ENCODE results near the gene ASB1.

Gene ASB1

DNA sequence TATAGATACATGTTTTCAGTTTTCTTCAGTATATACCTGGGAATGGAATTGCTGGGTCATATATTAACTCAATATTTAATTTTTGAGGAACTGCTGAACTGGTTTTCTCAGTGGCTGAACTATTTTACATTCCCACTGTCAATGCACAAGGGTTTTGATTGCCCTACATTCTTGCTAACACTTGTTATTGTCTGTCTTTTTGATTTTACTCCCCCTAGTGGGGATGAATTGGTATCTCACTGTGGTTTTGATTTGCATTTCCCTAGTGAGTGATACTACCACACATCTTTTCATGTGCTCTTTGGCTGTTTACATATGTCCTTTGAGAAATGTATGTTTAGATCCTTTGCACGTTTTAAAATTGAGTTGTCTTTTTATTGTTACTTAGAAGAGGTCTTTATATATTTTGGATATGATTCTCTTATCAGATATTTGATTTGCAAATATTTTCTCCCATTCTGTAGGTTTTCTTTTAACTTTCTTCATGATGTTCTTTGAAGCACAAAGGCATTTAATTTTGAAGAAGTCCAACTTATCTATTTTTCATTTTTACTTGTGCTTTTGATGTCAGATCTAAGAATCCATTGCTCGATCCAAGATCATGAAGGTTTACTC lies 36.2 kb downstream of the ASB1 start:
- TF ChIP-seq TAF1 (IDR thresholded peaks at IDR 0.05; ENCODE audit: borderline replicate concordance, insufficient read depth, low read length): no peak
- no peak for TF ChIP-seq POLR2AphosphoS5 (IDR thresholded peaks at IDR 0.05; ENCODE audit: low read depth, low read length)
- TF ChIP-seq, protein P1, sequence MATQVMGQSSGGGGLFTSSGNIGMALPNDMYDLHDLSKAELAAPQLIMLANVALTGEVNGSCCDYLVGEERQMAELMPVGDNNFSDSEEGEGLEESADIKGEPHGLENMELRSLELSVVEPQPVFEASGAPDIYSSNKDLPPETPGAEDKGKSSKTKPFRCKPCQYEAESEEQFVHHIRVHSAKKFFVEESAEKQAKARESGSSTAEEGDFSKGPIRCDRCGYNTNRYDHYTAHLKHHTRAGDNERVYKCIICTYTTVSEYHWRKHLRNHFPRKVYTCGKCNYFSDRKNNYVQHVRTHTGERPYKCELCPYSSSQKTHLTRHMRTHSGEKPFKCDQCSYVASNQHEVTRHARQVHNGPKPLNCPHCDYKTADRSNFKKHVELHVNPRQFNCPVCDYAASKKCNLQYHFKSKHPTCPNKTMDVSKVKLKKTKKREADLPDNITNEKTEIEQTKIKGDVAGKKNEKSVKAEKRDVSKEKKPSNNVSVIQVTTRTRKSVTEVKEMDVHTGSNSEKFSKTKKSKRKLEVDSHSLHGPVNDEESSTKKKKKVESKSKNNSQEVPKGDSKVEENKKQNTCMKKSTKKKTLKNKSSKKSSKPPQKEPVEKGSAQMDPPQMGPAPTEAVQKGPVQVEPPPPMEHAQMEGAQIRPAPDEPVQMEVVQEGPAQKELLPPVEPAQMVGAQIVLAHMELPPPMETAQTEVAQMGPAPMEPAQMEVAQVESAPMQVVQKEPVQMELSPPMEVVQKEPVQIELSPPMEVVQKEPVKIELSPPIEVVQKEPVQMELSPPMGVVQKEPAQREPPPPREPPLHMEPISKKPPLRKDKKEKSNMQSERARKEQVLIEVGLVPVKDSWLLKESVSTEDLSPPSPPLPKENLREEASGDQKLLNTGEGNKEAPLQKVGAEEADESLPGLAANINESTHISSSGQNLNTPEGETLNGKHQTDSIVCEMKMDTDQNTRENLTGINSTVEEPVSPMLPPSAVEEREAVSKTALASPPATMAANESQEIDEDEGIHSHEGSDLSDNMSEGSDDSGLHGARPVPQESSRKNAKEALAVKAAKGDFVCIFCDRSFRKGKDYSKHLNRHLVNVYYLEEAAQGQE (IDR thresholded peaks at IDR 0.05; ENCODE audit: insufficient read depth in 1 of 2, low read depth in 2 of 2, low read length in 2 of 2): no peak

DNA sequence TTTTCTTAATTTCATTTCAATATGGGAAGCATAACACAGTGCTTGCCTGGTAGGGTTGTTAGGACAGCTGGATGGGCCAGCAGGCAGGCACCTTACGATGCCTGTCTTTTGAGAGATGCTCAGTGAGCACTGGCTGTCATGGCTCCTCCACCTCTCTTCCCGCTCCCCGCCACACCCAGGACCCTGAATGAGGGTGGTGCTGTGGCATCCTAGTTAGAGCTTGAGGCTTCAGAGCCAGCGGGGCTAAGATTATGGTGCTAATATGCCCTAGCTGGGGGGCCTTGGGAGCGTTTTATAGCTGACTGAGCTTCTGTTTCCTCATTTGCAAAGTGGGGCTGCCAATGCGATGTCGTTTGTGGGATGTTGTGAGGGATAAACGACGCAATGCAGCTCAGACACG lies 37.7 kb downstream of the ASB1 start:
- TF ChIP-seq, protein P1 (IDR thresholded peaks at IDR 0.05; ENCODE audit: insufficient read depth in 1 of 2, low read depth in 2 of 2, low read length in 2 of 2): no peak
- TF ChIP-seq TAF1 (IDR thresholded peaks at IDR 0.05; ENCODE audit: borderline replicate concordance, insufficient read depth, low read length) (no peak), FOXP2 (optimal IDR thresholded peaks at IDR 0.05; ENCODE audit: borderline replicate concordance, extremely low read depth, extremely low read length, insufficient read depth) (no peak), POLR2AphosphoS5 (IDR thresholded peaks at IDR 0.05; ENCODE audit: low read depth, low read length) (no peak), SIN3A (IDR thresholded peaks at IDR 0.05; ENCODE audit: borderline replicate concordance, insufficient read depth, low read length) (no peak)

DNA sequence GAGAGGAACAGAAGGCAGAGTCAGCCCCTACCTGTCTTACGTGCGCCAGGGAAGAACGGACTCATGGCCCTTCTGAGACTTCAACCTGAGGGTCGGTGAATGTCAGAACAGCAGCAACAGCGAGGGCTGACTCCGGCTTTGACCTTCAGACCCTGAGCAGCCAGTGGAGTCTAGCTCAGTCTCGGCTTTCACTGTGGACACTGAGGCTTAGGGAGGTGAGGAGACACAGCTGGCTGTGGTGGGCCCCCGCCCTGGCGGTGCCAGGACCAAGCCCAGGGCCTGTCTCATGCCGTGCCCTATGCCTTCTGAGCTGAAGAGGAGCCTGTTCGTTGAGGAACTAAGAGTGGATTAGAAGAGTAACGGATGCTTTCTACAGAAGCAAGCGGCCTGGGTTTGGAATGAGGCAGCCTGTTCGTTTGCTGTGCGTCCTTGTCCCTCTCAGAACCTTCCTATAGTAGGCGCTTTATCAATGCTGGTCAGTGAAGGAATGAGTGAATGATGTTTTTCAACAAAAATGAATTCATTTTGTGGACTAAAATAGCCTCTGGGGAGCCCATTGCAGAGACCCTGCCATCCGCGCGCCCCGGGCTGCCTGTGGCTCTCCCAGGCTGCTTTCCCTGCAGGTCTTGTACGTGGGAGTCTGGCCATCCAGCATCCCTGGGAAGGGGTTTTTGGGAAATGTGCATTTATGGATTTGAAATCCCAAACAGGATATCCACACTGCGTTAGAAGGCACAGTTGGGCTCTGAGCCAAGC lies 38.9 kb downstream of the ASB1 start:
- no peak for TF ChIP-seq SIN3A (IDR thresholded peaks at IDR 0.05; ENCODE audit: borderline replicate concordance, insufficient read depth, low read length)
- no peak for TF ChIP-seq POLR2AphosphoS5 (IDR thresholded peaks at IDR 0.05; ENCODE audit: low read depth, low read length)
- no peak for TF ChIP-seq FOXP2 (optimal IDR thresholded peaks at IDR 0.05; ENCODE audit: borderline replicate concordance, extremely low read depth, extremely low read length, insufficient read depth)
- TF ChIP-seq, protein P1 (IDR thresholded peaks at IDR 0.05; ENCODE audit: insufficient read depth in 1 of 2, low read depth in 2 of 2, low read length in 2 of 2): no peak
- TF ChIP-seq TAF1 (IDR thresholded peaks at IDR 0.05; ENCODE audit: borderline replicate concordance, insufficient read depth, low read length): no peak

DNA sequence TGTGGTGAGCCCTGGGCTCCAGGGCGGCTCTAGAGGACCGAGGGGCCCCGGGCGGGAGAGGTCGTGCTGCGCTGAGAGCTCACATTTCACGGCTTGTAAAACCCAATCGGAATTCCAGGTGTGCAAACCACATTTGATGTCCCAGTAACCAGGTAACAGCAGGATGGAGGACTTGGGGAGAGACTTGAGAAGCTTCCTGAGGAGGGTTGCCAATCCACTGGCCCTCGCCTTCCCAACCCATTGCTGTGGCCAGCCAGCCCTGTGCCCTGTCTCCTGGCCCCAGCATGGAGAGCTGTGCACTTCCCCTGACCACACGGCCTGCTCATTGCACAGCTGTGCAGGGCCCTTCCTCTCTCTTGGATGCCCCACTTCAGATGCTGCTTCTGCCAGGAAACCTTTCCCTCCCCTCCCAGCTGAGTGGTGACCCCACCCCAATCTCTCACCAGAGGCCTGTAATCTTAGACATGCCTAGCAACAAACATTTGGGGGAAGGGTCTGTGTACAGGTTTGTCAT lies 39.6 kb downstream of the ASB1 start:
- TF ChIP-seq POLR2AphosphoS5 (IDR thresholded peaks at IDR 0.05; ENCODE audit: low read depth, low read length) (no peak), FOXP2 (optimal IDR thresholded peaks at IDR 0.05; ENCODE audit: borderline replicate concordance, extremely low read depth, extremely low read length, insufficient read depth) (no peak), TAF1 (IDR thresholded peaks at IDR 0.05; ENCODE audit: borderline replicate concordance, insufficient read depth, low read length) (no peak), SIN3A (IDR thresholded peaks at IDR 0.05; ENCODE audit: borderline replicate concordance, insufficient read depth, low read length) (no peak)
- TF ChIP-seq, protein P1 (IDR thresholded peaks at IDR 0.05; ENCODE audit: insufficient read depth in 1 of 2, low read depth in 2 of 2, low read length in 2 of 2): no peak
